ENCODE results near the gene PPFIBP2.
"Not testable (repeated sequence)": the region's sequence is repeated elsewhere in the genome, so short reads cannot be mapped to it uniquely, and the experiment has no call there.

PPFIBP2 gene

DNA sequence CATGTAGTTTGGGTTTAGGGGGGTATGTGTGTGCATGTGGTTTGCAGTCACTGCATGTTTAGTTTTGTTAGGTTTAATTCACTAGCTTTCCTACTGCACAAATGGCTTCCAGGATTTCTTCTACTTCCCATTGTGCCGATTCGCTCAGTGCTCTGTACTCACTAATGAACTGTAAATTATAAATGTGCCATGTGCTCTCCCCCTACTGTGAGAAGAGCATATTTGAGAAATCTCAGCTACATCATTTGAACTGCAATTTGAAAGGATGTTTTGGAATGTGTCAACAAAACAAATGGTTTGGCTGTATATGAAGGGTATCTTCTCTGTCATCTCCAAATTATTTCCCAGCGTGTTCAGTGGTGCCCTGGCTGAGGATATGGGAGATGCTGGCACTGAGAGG, 131.4 kb downstream of the PPFIBP2 start:
- H3K36me3 ChIP-seq (ENCODE audit: insufficient read depth, low read depth, low read length) = peaks cover 8% of the 10 kb centered on the region; the same call in 1 of the 2 replicates
- no peak overlapping the region for H3K9ac ChIP-seq (ENCODE audit: low read depth, low read length)
- H3K9me3 ChIP-seq (ENCODE audit: insufficient read depth, low read depth, low read length) = no peaks in the 10 kb centered on the region
- no peak overlapping the region for H3K4me3 ChIP-seq (ENCODE audit: low read length)
- H3K4me1 ChIP-seq (ENCODE audit: insufficient read depth, low read length) = no peaks in the 10 kb centered on the region
- no peak overlapping the region for H3K27ac ChIP-seq (ENCODE audit: low read length)
- no peaks in the 10 kb centered on the region for H3K27me3 ChIP-seq (ENCODE audit: insufficient read depth, low read length)

DNA sequence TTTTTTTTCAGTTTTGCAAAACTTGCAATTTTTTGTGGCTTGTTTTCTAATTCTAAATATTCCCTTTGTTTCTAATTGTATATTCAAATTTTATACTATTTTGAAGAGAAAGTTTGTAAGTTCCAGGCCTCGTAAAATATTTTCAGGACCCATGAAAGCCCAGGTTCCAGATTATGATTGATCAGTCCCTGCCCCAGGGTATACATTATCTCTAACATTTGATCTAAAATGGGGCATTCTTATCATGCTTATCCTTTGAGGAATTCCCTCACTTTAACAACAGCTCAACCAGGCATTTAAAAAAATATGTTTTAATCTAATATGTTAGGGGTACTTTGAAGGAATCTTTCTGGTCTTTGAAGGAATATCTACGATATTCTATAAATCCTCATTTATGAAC, 133.1 kb downstream of the PPFIBP2 start:
- H3K9me3 ChIP-seq (ENCODE audit: insufficient read depth, low read depth, low read length) = no peaks in the 10 kb centered on the region
- H3K27ac ChIP-seq (ENCODE audit: low read length) = no peak overlapping the region
- no peak overlapping the region for H3K9ac ChIP-seq (ENCODE audit: low read depth, low read length)
- peaks cover 18% of the 10 kb centered on the region; the same call in 1 of the 2 replicates for H3K36me3 ChIP-seq (ENCODE audit: insufficient read depth, low read depth, low read length)
- H3K4me1 ChIP-seq (ENCODE audit: insufficient read depth, low read length) = no peaks in the 10 kb centered on the region
- H3K4me3 ChIP-seq (ENCODE audit: low read length) = no peak overlapping the region
- H3K27me3 ChIP-seq (ENCODE audit: insufficient read depth, low read length) = no peaks in the 10 kb centered on the region

DNA sequence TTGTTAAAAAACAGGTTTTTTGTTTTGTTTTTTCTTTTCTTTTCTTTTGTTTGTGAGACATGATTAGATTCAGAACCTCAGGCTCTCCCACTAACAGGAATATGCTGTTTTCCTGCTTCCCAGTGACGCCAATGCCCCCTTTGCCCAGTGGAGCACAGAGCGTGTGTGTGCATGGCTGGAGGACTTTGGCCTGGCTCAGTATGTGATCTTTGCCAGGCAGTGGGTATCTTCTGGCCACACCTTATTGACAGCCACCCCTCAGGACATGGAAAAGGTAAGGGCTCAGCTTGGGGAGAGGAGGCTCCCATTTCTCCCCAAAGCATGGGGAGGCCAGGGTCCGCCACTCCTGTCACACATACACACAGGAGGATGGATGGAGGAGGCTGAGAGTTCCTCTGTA, 134.5 kb downstream of the PPFIBP2 start:
- Histone ChIP-seq H3K27me3 (ENCODE audit: insufficient read depth, low read length) (no peaks in the 10 kb centered on the region), H3K4me1 (ENCODE audit: insufficient read depth, low read length) (no peaks in the 10 kb centered on the region), H3K36me3 (ENCODE audit: insufficient read depth, low read depth, low read length) (peaks cover 19% of the 10 kb centered on the region; the same call in 1 of the 2 replicates), H3K4me3 (ENCODE audit: low read length) (no peak overlapping the region), H3K9ac (ENCODE audit: low read depth, low read length) (no peak overlapping the region), H3K9me3 (ENCODE audit: insufficient read depth, low read depth, low read length) (no peaks in the 10 kb centered on the region), H3K27ac (ENCODE audit: low read length) (no peak overlapping the region)

DNA sequence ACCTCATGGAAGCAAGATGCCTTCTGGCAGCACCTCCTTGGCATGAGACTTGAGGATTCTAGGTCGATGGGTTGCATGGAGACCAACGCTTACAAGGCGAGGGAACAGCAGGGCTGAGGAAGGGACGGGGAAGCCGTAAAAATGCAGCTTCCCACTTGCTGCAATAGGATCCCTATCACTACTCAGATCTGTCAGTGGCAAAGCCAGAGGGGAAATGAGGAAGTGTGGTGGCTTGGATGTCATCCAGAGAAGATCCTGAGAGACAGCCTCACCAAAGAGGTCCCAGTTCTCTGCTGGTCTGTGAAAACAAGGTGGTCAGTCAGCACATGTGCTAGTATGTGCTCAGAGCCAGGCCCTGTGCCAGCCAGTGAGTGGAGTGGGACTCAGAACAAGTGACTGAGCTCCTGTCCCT, 137.3 kb downstream of the PPFIBP2 start:
- Histone ChIP-seq H3K36me3 (ENCODE audit: insufficient read depth, low read depth, low read length) (peaks cover 19% of the 10 kb centered on the region; the same call in 1 of the 2 replicates), H3K9me3 (ENCODE audit: insufficient read depth, low read depth, low read length) (no peaks in the 10 kb centered on the region), H3K4me1 (ENCODE audit: insufficient read depth, low read length) (no peaks in the 10 kb centered on the region), H3K4me3 (ENCODE audit: low read length) (no peak overlapping the region), H3K27me3 (ENCODE audit: insufficient read depth, low read length) (no peaks in the 10 kb centered on the region), H3K27ac (ENCODE audit: low read length) (no peak overlapping the region), H3K9ac (ENCODE audit: low read depth, low read length) (no peak overlapping the region)

- no peak overlapping the region for H3K27ac ChIP-seq (ENCODE audit: low read length)
- H3K9ac ChIP-seq (ENCODE audit: low read depth, low read length) = no peak overlapping the region
- H3K4me1 ChIP-seq (ENCODE audit: insufficient read depth, low read length) = no peaks in the 10 kb centered on the region
- no peaks in the 10 kb centered on the region for H3K27me3 ChIP-seq (ENCODE audit: insufficient read depth, low read length)
- H3K4me3 ChIP-seq (ENCODE audit: low read length) = no peak overlapping the region
- peaks cover 19% of the 10 kb centered on the region; the same call in 1 of the 2 replicates for H3K36me3 ChIP-seq (ENCODE audit: insufficient read depth, low read depth, low read length)
- H3K9me3 ChIP-seq (ENCODE audit: insufficient read depth, low read depth, low read length) = no peaks in the 10 kb centered on the region
These were observed 137.9 kb downstream of the PPFIBP2 start for GRCh38 chr11:7651700-7652099.

- Histone ChIP-seq H3K9ac (ENCODE audit: low read depth, low read length) (no peak overlapping the region), H3K4me1 (ENCODE audit: insufficient read depth, low read length) (no peaks in the 10 kb centered on the region), H3K27ac (ENCODE audit: low read length) (no peak overlapping the region)
These were observed 140.5 kb downstream of the PPFIBP2 start for GRCh38 chr11:7654195-7654705.

DNA sequence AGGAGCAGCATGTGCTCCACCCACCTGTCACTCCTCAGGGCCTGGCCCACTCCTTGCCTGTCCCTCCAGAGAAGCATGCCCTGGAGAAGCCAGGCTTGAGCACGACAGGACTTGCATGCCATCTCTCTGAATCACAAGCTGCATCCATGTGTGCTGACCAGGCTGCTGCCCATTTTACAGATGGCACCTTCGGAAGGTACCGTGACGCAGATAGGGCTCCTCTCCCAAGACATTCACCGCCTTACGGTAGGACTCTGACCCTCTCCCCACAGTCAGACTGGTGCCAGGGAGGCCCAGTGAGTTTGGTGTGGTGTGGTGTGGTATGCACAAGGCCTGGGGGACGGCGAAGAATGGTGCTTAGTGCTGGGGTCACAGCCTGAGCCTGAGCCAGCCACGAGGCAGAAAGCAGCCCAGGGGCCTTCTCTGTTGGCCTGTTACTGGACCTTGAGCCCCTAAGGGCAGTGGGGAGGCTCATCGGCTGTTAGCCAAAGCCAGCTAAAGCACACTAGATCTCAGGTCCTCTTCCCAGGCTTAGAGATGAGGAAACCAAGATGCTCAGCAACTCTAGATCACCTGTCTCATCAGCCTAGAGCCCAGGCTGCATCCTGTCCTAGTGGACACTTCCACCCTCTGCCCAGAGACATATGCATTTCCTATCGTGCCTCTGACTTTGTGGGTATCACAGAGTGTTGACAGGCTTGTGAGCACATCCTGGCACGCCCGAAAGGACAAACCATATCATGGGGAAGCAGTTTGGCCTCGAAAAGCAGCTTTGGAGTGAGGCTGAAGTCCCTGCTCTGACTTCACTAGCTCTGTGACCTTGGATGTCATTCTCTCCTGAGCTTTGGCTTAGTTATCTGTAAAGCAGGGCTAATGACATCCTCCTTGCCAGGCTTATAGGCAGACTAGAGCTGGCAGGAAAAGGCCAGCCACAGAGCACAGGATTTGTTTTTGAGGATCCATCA, 141.7 kb downstream of the PPFIBP2 start:
- H3K27ac ChIP-seq (ENCODE audit: low read length) = no peak overlapping the region
- H3K4me1 ChIP-seq (ENCODE audit: insufficient read depth, low read length) = no peaks in the 10 kb centered on the region
- H3K4me3 ChIP-seq (ENCODE audit: low read length) = no peak overlapping the region
- peaks cover 10% of the 10 kb centered on the region; the same call in 1 of the 2 replicates for H3K36me3 ChIP-seq (ENCODE audit: insufficient read depth, low read depth, low read length)
- no peak overlapping the region for H3K9ac ChIP-seq (ENCODE audit: low read depth, low read length)
- no peaks in the 10 kb centered on the region for H3K27me3 ChIP-seq (ENCODE audit: insufficient read depth, low read length)
- H3K9me3 ChIP-seq (ENCODE audit: insufficient read depth, low read depth, low read length) = no peaks in the 10 kb centered on the region

More at GRCh38 chr11:7654195-7654705, 140.5 kb downstream of the PPFIBP2 start:
- Histone ChIP-seq H3K9me3 (ENCODE audit: insufficient read depth, low read depth, low read length) (no peaks in the 10 kb centered on the region), H3K27me3 (ENCODE audit: insufficient read depth, low read length) (no peaks in the 10 kb centered on the region), H3K36me3 (ENCODE audit: insufficient read depth, low read depth, low read length) (peaks cover 19% of the 10 kb centered on the region; the same call in 1 of the 2 replicates), H3K4me3 (ENCODE audit: low read length) (no peak overlapping the region)

- Histone ChIP-seq H3K27me3 (ENCODE audit: insufficient read depth, low read length) (no peaks in the 10 kb centered on the region), H3K4me3 (ENCODE audit: low read length) (no peak overlapping the region), H3K27ac (ENCODE audit: low read length) (no peak overlapping the region), H3K9ac (ENCODE audit: low read depth, low read length) (no peak overlapping the region), H3K9me3 (ENCODE audit: insufficient read depth, low read depth, low read length) (no peaks in the 10 kb centered on the region), H3K36me3 (ENCODE audit: insufficient read depth, low read depth, low read length) (peaks cover 4% of the 10 kb centered on the region; the same call in 1 of the 2 replicates), H3K4me1 (ENCODE audit: insufficient read depth, low read length) (no peaks in the 10 kb centered on the region)
These were observed 142.9 kb downstream of the PPFIBP2 start for GRCh38 chr11:7656704-7657103.

- H3K27ac ChIP-seq (ENCODE audit: low read length) = no peak overlapping the region
- no peaks in the 10 kb centered on the region for H3K9me3 ChIP-seq (ENCODE audit: insufficient read depth, low read depth, low read length)
- no peak overlapping the region for H3K9ac ChIP-seq (ENCODE audit: low read depth, low read length)
- H3K27me3 ChIP-seq (ENCODE audit: insufficient read depth, low read length) = no peaks in the 10 kb centered on the region
- H3K36me3 ChIP-seq (ENCODE audit: insufficient read depth, low read depth, low read length) = no peaks in the 10 kb centered on the region
- no peaks in the 10 kb centered on the region for H3K4me1 ChIP-seq (ENCODE audit: insufficient read depth, low read length)
- no peak overlapping the region for H3K4me3 ChIP-seq (ENCODE audit: low read length)
These were observed 143.7 kb downstream of the PPFIBP2 start for GRCh38 chr11:7657306-7658025.

DNA sequence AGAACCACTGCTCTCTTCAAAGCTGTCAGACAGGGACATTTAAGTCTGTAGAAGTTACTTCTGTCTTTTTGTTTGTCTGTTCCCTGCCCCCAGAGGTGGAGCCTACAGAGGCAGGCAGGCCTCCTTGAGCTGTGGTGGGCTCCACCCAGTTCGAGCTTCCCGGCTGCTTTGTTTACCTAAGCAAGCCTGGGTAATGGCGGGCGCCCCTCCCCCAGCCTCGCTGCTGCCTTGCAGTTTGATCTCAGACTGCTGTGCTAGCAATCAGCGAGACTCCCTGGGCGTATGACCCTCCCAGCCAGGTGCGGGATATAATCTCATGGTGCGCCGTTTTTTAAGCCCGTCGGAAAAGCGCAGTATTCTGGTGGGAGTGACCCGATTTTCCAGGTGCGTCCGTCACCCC, 149.7 kb downstream of the PPFIBP2 start:
- not testable (repeated sequence) for H3K4me3 ChIP-seq (ENCODE audit: low read length); H3K27me3 ChIP-seq (ENCODE audit: insufficient read depth, low read length); H3K27ac ChIP-seq (ENCODE audit: low read length); H3K9ac ChIP-seq (ENCODE audit: low read depth, low read length); H3K4me1 ChIP-seq (ENCODE audit: insufficient read depth, low read length)
- Histone ChIP-seq H3K9me3 (ENCODE audit: insufficient read depth, low read depth, low read length) (peaks cover 11% of the 10 kb centered on the region), H3K36me3 (ENCODE audit: insufficient read depth, low read depth, low read length) (peaks cover 42% of the 10 kb centered on the region)

DNA sequence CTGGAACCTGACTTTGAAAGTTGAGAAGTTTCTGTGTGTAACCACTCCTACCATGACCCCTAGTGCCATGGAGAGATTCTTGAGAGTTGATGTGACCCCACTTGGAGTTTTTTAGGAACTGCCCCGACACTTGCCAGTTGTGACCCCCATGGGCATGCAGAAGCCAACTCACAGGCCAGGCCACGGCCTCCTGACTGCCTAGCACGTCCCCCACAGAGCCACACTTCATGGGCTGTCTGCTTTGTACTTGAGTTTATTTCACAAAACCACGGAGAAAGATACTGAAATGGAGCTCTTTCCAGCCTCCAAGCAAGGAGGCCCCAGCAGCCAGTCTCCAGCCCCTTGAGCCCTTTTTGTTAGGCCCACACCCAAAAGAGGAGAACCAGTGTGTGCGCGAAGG, 151.1 kb downstream of the PPFIBP2 start:
- no peaks in the 10 kb centered on the region for H3K27me3 ChIP-seq (ENCODE audit: insufficient read depth, low read length)
- no peak overlapping the region for H3K9ac ChIP-seq (ENCODE audit: low read depth, low read length)
- peaks cover 55% of the 10 kb centered on the region for H3K36me3 ChIP-seq (ENCODE audit: insufficient read depth, low read depth, low read length)
- no peak overlapping the region for H3K27ac ChIP-seq (ENCODE audit: low read length)
- no peak overlapping the region for H3K4me3 ChIP-seq (ENCODE audit: low read length)
- H3K9me3 ChIP-seq (ENCODE audit: insufficient read depth, low read depth, low read length) = peaks cover 11% of the 10 kb centered on the region
- H3K4me1 ChIP-seq (ENCODE audit: insufficient read depth, low read length) = 0 out of 2 replicates have a peak, but pooled peaks cover 3% of the 10 kb centered on the region
